KBM-7 (cell line): Measurements from ENCODE around the gene ZSCAN1.

Source experiments
- DNase-seq: peaks from one replicate; pipeline ENCODE4 v3.0.0-alpha.2; 2015
- in situ Hi-C: fragments of 300-500 bp; cut with MboI; formaldehyde crosslinking; loops from 2 replicates; pipeline ENCODE4 v1.14.3; 2020; ENCODE audit warnings: low sequenced_read_pairs, low pct_unique_long_range_greater_than_20kb, mixed read lengths

The ZSCAN1 gene

DNA sequence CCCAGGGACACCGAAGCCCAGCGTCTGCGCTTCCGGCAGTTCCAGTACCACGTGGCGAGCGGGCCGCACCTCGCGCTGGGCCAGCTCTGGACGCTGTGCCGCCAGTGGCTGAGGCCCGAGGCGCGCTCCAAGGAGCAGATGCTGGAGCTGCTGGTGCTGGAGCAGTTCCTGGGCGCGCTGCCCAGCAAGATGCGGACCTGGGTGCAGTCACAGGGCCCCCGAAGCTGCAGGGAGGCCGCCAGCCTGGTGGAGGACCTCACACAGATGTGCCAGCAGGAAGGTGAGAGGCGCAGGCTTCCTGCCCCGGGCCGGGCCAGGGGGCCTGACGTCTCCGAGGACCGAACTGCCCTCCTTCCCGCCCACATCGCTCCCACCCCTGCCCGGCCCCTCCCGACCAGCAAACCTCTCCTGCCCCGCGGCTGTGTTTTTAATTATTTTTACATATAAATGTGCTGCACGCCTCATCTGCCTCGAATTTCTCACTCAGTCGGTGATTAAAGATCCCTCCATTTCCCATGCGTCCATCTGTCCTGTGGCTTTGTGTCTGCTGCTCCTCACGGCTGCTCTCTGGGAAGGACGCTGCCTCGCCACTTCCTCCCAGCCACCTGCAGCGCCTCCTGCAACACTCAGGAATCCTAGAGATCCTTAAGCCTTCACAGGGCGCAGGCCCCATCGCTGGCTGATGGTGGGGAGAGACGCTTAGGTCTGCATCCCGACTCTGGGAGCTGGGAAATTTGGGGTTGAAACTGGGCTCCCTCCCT, 4.3 kb downstream of the ZSCAN1 start:
- in situ Hi-C loops = no loop called here
- DNase-seq = no peak

GRCh38 chr19:58038688-58039204, 4.9 kb downstream of the ZSCAN1 start:
- DNase-seq = no peak
- in situ Hi-C loops = no loop called here

- no peak for DNase-seq
- in situ Hi-C loops = no loop called here
These were observed 7.1 kb downstream of the ZSCAN1 start for GRCh38 chr19:58040751-58041525.

DNA sequence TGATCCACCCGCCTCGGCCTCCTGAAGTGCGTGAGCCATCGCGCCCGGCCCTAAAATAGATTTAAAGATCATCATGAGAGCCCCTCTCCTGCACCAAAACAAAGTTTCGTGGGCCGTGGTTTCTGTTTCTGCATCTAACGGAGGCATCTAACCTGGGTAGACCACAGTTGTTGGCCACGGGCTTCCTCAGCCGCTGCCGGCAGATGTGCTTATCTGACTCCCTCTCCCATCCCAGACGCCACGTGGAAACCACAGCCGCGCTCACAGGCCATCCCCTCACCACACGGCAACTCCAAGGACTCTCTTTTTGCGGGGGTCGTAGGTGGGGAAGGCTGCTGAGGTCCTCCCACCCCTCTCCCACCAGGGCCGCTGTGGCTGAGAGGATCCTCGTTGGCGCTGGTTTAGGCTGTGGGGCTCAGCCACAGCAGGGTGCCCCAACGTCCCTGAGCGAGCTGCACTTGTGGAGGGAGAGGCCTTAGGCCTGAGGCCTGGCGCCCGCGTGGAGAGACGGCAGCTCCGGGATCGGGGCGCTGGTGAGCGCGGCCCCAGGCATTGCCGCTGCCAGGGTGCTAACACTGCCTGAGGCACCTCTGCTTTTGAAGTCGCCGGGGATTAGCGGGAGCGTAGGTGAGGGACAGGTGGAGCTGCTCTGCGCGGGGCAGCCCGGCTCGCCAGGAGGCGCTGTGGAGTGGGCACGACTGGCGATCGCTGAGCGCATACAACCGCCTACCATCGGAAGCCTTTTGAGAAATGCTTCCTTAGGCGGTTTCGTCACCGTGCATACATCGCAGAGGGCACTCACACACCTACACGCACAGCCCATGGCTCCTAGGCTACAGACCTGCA, 8.9 kb downstream of the ZSCAN1 start:
- DNase-seq = no peak
- in situ Hi-C loops = no loop called here

- no peak for DNase-seq
- in situ Hi-C loops = no loop called here
These were observed 10.6 kb downstream of the ZSCAN1 start for GRCh38 chr19:58044391-58044790.

DNA sequence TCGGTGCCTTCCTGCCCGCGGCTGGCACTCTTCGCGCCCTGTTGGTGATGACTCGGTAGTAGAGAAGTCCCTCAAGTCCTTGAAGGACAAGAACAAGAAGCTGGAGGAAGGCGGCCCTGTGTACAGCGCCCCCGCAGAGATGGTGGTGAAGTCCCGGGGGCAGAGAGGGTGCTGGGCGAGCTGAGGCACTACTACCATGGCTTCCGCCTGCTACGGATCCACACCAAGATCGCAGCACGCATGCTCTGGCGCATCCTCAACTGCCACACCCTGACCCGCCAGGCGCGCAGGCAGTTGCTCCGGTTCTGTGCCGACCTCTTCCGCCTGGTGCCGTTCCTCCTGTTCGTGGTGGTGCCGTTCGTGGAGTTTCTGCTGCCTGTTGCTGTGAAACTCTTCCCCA, 11.1 kb downstream of the ZSCAN1 start:
- no peak for DNase-seq
- in situ Hi-C loops = no loop called here

- DNase-seq = no peak
- in situ Hi-C loops = no loop called here
These were observed 11.7 kb downstream of the ZSCAN1 start for GRCh38 chr19:58045411-58046050.

DNA sequence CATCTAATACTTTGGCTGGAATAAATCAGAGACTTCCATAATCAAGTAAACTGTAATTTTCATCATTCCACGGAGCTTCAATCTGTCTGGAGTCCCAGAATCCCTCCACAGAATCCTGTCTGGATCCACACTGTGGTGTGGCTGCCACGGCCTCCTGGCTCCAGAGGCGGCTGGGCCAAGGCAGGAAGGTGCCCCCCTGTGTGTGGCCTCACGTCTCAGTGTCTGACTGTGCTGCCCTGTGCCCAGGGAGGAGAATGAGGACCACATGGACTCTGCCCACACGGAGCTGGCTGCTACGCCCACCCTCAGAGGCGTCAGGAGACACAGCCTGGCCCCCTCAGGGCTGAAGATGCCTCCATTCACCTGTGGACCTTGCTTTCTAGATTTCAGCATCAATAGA, 13.0 kb downstream of the ZSCAN1 start:
- DNase-seq = no peak
- in situ Hi-C loops = no loop called here

DNA sequence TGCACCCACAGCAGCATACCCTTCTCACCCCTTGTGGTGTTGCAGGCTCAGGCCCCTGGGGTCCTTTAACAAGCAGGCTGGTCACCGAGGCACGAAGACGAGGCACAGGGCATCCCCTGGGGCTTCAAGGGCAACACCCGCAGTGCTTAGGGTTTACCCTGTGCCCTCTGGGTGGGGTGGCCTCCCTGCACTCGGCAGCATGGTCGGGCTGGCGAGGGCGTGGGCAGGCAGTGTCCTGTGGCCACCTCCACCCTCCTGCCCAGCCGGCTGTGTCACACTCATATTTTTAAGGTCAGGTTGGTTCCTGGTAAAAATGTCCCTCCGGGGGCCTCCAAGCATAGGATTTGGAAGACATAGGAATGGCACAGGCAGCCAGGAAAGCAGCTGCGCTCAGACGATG, 13.8 kb downstream of the ZSCAN1 start:
- in situ Hi-C loops = no loop called here
- DNase-seq = no peak

GRCh38 chr19:58052256-58052655, 18.4 kb downstream of the ZSCAN1 start:
- DNase-seq = no peak
- in situ Hi-C loops = no loop called here

GRCh38 chr19:58053480-58054156, 19.8 kb downstream of the ZSCAN1 start:
- in situ Hi-C loops = no loop called here
- no peak for DNase-seq

- in situ Hi-C loops = no loop called here
- no peak for DNase-seq
These were observed 21.4 kb downstream of the ZSCAN1 start for GRCh38 chr19:58054901-58055874.

DNA sequence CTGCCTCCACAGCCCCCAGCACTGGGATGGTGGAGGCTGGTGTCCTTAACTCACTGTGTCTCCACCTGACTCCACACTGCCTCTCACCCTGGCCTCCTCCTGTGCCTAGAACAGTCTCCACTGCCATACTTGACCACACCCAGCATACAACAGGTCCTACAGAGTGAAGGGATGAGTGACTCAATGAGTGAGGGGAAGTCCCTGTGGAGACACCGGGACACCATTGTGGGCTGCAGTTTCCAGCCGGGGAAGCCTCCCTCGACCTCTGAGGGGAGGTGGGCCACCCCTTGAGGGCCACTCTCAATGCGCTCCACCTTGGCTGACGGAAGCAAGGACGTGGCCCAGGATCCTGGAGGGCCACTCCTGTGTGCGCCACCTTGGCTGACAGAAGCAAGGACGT, 22.4 kb downstream of the ZSCAN1 start:
- no peak for DNase-seq
- in situ Hi-C loops = no loop called here

GRCh38 chr19:58056861-58057260, 23.0 kb downstream of the ZSCAN1 start:
- in situ Hi-C loops = no loop called here

GRCh38 chr19:58058467-58058866, 24.6 kb downstream of the ZSCAN1 start:
- no peak for DNase-seq

More at GRCh38 chr19:58056861-58057260, 23.0 kb downstream of the ZSCAN1 start:
- DNase-seq = no peak

GRCh38 chr19:58059003-58059670, 25.3 kb downstream of the ZSCAN1 start, which contains the start of gene ZNF135:
ZNF135 (plus strand) TSS chr19:58059282; CDS start chr19:58060003, 721 bp downstream.
- in situ Hi-C loops = no loop called here
- DNase-seq = no peak

More at GRCh38 chr19:58058467-58058866, 24.6 kb downstream of the ZSCAN1 start:
- in situ Hi-C loops = no loop called here

GRCh38 chr19:58059671-58060078, 25.9 kb downstream of the ZSCAN1 start:
- in situ Hi-C loops = no loop called here
- DNase-seq = no peak
